ENCODE results near the gene ACSF3. TPM values are rescaled to one million over a fixed set of nuclear protein-coding genes. Genes with fewer than 3 reads are reported as not detected.
"Not testable (repeated sequence)": the region's sequence is repeated elsewhere in the genome, so short reads cannot be mapped to it uniquely, and the experiment has no call there.

ACSF3 gene
- total and polyA plus RNA-seq, 2 experiments from 2014 or later = 27.6 to 32.2 TPM

- no peak for TF ChIP-seq CTCF (IDR thresholded peaks at IDR 0.05; ENCODE audit: low read depth, low read length)
- DNase-seq (ENCODE audit: low read depth in 1 of 2, low spot score in 1 of 2) = peak in 1 of 2 donors; percentile 3
- no peak overlapping the region for H3K27ac ChIP-seq
- peaks cover 8% of the 10 kb centered on the region for H3K4me1 ChIP-seq (ENCODE audit: low read depth)
- H3K9me3 ChIP-seq (ENCODE audit: low read depth) = no peaks in the 10 kb centered on the region
- no peaks in the 10 kb centered on the region for H3K27me3 ChIP-seq
- no peaks in the 10 kb centered on the region for H3K36me3 ChIP-seq
- H3K4me3 ChIP-seq = no peak overlapping the region
These were observed 25.8 kb upstream of the ACSF3 start for GRCh38 chr16:89067677-89068443.

- H3K4me1 ChIP-seq (ENCODE audit: low read depth); H3K27ac ChIP-seq; H3K4me3 ChIP-seq; H3K36me3 ChIP-seq; DNase-seq (ENCODE audit: low read depth in 1 of 2, low spot score in 1 of 2); H3K27me3 ChIP-seq; H3K9me3 ChIP-seq (ENCODE audit: low read depth): not testable (repeated sequence)
These were observed 24.6 kb upstream of the ACSF3 start for GRCh38 chr16:89068814-89069616.

DNA sequence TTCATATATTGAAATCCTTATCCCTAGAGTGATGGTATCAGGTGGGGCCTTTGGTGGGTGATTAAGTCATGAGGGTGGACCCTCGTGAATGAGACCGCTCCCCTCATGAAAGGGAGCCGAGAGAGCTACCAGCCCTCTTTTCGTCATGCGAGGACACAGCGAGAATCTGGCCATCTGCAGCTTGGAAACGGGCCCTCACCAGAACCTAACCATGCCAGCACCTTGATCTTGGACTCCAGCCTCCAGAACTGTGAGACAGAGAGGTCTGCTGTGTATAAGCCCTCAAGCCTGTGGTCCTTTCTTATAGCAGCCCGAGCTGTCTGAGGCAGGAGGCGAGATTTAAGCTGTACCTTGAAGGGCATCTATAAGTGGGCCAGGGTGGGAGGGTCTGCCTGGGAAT, 23.7 kb upstream of the ACSF3 start:
- H3K27me3 ChIP-seq = no peaks in the 10 kb centered on the region
- DNase-seq (ENCODE audit: low read depth in 1 of 2, low spot score in 1 of 2) = no peak
- peaks cover 8% of the 10 kb centered on the region for H3K4me1 ChIP-seq (ENCODE audit: low read depth)
- H3K4me3 ChIP-seq = no peak overlapping the region
- no peaks in the 10 kb centered on the region for H3K36me3 ChIP-seq
- H3K27ac ChIP-seq = no peak overlapping the region
- TF ChIP-seq CTCF (IDR thresholded peaks at IDR 0.05; ENCODE audit: low read depth, low read length) = no peak
- no peaks in the 10 kb centered on the region for H3K9me3 ChIP-seq (ENCODE audit: low read depth)

GRCh38 chr16:89070590-89070989, 23.1 kb upstream of the ACSF3 start:
- peaks cover 8% of the 10 kb centered on the region for H3K4me1 ChIP-seq (ENCODE audit: low read depth)
- H3K9me3 ChIP-seq (ENCODE audit: low read depth) = no peaks in the 10 kb centered on the region
- DNase-seq (ENCODE audit: low read depth in 1 of 2, low spot score in 1 of 2) = no peak
- H3K27ac ChIP-seq = no peak overlapping the region
- no peak overlapping the region for H3K4me3 ChIP-seq
- no peak for TF ChIP-seq CTCF (IDR thresholded peaks at IDR 0.05; ENCODE audit: low read depth, low read length)
- no peaks in the 10 kb centered on the region for H3K27me3 ChIP-seq
- no peaks in the 10 kb centered on the region for H3K36me3 ChIP-seq

- peaks cover 8% of the 10 kb centered on the region for H3K4me1 ChIP-seq (ENCODE audit: low read depth)
- no peaks in the 10 kb centered on the region for H3K27me3 ChIP-seq
- no peaks in the 10 kb centered on the region for H3K9me3 ChIP-seq (ENCODE audit: low read depth)
- no peak overlapping the region for H3K4me3 ChIP-seq
- H3K36me3 ChIP-seq = no peaks in the 10 kb centered on the region
- H3K27ac ChIP-seq = no peak overlapping the region
- peak; percentile 24 to 55 for DNase-seq (ENCODE audit: low read depth in 1 of 2, low spot score in 1 of 2)
- no peak for TF ChIP-seq CTCF (IDR thresholded peaks at IDR 0.05; ENCODE audit: low read depth, low read length)
These were observed 21.7 kb upstream of the ACSF3 start for GRCh38 chr16:89071686-89072547.
